ENCODE results near the gene MDM4.
"Not testable (repeated sequence)": the region's sequence is repeated elsewhere in the genome, so short reads cannot be mapped to it uniquely, and the experiment has no call there.

Gene MDM4

DNA sequence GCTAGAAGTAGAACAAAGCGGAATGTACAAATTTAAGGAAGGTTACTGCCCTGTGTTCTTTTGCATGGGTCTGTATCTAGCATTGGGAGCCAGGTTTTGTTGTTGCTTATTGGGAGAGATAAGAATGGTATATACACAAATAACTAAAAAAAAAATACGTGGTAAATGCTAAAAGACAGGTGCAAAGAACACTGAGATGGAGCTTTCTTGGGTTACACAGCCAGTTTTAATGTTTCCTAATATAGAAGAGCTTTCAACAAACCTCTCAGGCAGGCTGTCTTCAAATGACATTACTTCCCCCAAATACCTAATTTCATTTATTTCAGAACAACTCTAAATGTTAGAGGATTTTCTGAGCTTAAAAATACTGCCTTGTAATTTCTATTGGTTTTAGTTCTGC is 1.4 kb upstream of the MDM4 start:
- no peak for DNase-seq (ENCODE audit: low read depth in 2 of 2)

- not testable (repeated sequence) for DNase-seq (ENCODE audit: low read depth in 2 of 2)
These were observed 1.2 kb downstream of the MDM4 start for GRCh38 chr1:204517382-204517781.

DNA sequence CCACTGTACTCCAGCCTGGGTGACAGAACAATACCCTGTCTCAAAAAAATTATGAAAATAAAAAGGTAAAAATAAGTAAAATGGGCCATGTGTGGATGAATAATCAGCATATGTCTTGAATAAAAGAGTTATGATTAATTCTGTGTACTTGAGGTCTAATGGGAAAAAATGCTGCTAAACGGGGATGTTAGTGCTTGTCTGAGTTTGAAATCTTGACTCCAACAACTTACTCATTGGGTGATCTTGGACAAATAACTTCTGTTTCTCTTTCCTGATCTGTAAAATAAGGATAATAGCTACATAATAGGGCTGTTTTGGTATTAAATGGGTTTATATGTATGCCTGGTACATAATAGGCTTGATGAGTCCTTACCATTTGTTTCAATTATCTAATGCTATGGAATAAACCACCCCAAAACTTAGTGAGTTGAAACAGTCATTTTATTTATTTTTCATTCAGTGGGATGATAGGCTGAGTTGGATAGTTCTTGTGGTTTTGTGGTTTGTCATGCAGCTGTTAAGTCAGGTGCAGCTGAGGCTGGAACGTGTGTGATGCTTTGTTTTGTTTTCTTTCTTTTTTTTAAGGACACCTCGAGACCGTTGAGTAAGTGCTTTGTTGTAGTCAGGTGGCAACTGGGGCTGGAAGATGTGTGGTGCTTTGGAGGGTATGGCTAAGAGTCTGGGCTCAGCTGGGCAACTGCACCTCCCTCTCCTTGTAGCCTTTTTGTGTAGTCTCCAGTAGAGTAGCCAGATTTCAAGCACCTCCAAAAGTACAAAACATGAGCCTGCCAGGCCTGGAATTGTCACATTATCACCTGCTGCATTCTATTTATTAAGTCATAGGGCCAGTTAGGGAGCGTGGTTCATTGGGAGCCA is 4.9 kb downstream of the MDM4 start:
- DNase-seq (ENCODE audit: low read depth in 2 of 2), result peak; percentile 41 to 54

DNA sequence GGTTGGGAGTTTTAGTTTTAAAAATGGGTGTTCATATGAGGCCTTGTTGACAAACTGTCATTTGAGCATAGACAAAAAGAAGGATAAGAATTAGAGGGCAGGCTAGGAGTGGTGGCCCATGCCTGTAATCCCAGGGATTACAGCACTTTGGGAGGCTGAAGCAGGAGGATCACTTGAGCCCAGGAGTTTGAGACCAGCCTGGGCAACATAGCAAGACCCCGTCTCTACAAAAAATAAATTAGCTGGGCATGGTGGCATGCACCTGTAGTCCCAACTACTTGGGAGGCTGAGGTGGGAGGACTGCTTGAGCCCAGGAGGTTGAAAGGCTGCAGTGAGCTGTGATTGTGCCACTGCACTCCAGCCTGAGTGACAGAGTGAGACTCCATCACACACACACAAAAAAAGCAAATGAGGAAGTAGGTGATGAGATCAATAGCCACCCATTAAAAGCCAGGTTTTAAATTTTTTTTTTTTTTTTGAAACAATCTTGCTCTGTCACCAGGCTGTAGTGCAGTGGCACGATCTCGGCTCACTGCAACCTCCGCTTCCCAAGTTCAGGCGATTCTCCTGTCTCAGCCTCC is 5.8 kb downstream of the MDM4 start:
- DNase-seq (ENCODE audit: low read depth in 2 of 2), result not testable (repeated sequence)

DNA sequence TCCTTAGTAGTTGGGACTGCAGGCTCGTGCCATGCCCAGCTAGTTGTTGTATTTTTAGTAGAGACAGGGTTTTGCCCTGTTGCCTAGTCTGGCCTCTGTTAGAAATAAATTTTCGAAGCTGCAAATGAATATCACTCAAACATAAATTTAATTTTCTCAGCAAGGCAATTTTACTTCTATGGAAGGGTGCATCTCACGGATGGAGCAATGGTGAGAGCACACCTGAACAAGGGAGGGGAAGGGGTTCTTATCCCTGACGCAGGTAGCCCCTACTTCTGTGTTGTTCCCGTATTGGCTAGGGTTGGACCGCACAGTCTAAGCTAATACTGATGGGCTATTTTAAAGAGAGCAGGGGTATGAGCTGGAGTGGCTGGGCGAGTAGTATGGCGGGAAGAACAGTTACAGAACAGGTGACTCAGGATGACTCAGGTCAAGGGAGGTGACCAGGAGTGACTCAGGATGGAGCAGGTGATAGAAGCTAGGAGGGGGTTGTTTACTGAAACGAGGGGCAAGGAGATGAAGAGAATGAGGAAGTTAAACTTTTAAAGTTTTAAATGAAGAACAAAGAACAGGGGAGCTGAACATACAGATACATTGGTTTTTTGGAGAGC is 7.5 kb downstream of the MDM4 start:
- DNase-seq (ENCODE audit: low read depth in 2 of 2), result no peak

- no peak for DNase-seq (ENCODE audit: low read depth in 2 of 2)
These were observed 8.8 kb downstream of the MDM4 start for GRCh38 chr1:204524986-204525385.

GRCh38 chr1:204528241-204528640 is 12.0 kb downstream of the MDM4 start:
- DNase-seq (ENCODE audit: low read depth in 2 of 2), result no peak

DNA sequence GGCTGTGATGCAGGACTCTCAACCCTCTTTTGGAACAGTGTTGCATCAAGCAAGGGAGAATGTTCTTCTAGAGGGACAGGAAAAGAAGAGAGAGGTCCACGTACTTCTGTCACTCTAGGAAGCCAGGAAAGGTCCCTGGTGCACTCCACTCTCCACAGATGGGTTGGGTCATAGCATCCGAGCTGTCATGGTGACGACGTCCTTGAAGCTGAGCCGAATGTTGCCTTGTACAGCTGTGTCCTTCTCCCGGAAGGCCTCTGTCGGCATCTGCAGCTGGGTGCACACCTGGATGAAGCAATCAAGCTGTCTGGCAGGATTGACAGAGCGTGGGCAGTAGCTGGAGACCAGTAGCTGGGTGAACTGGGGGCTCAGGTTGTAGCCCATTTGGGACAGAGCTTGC is 12.5 kb downstream of the MDM4 start:
- DNase-seq (ENCODE audit: low read depth in 2 of 2), result no peak

DNA sequence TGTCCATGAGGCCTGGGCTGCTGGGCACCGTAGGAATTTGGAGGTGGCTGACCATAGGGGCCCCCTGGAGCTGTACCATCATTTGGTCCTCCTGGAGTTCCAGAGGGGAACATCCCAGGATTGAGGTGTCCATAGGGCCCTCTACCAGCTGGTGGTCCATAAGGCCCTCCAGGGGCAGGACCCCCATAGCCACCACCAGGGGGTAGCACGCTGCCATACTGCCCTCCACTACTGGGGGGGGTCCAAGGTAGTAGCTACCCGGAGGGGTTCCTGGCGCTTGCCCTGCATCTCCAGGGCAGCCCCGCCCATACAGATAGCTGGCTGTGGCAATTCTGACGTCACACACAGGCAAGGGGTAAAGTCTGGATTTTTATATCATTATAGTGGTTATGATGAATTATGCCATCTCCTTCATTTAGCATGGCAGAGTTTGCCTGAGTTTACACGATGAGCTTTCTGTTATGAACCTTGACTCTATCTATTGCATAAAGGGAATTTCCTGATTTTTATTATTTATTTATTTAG is 13.2 kb downstream of the MDM4 start:
- no peak for DNase-seq (ENCODE audit: low read depth in 2 of 2)

DNA sequence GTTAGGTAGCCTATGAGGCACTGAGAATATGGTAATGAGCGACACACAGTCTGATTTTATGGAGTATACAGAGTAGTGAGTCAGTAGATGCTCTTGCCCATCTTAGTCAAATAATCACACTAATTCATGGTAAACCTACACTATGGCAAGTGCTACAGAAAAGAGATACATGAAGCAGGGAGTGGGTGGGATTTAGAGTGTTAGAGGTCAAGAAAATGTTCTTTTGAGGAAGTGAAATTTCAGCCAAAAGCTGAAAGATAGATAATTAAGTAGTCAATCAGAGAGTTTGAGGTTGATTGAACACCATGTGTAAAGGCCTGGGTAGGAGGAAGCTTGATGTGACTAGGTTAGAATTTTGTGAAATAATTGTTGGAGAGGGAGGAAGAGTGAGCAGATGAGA is 14.7 kb downstream of the MDM4 start:
- no peak for DNase-seq (ENCODE audit: low read depth in 2 of 2)

- DNase-seq (ENCODE audit: low read depth in 2 of 2), result no peak
These were observed 16.6 kb downstream of the MDM4 start for GRCh38 chr1:204532832-204533231.

DNA sequence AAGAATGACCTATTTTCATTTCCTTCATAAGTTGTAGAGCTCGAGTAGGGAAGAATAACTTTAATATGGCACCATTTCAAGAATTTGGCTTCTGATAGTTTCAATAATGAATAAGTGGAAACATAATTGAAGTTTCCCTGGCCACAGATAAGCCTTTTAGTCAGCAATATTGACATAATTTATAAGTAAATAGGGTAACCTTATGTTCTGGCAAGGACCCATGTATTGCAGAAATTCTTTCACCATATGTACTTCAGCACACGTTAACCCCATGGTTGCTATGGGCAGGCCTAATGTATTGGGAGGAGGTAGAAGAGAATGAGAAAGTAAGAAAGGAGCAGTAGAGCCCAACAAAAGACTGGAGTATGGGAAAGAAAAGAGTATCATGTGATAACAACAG is 25.4 kb downstream of the MDM4 start:
- no peak for DNase-seq (ENCODE audit: low read depth in 2 of 2)

GRCh38 chr1:204544321-204544720 is 28.1 kb downstream of the MDM4 start:
- DNase-seq (ENCODE audit: low read depth in 2 of 2), result no peak

- no peak for DNase-seq (ENCODE audit: low read depth in 2 of 2)
These were observed 29.0 kb downstream of the MDM4 start for GRCh38 chr1:204545202-204545601.

DNA sequence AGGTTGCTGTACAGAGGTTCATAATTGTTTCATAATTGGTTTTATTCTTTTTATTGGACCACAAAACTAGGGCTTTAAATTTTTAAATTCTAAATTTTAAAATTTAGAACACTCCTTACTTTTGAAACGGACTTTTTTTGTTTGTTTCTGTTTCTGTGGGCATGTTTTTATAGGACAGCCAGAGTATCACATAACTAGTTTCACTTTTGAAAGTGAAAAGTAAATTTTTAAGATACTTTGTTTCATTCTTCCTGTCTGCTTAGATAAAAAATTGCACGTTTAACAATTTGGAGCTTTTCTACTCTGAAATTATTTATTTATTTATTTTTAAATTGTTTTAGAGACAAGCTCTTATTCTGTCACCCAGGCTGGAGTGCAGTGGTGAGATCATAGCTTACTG is 29.7 kb downstream of the MDM4 start:
- no peak for DNase-seq (ENCODE audit: low read depth in 2 of 2)

DNA sequence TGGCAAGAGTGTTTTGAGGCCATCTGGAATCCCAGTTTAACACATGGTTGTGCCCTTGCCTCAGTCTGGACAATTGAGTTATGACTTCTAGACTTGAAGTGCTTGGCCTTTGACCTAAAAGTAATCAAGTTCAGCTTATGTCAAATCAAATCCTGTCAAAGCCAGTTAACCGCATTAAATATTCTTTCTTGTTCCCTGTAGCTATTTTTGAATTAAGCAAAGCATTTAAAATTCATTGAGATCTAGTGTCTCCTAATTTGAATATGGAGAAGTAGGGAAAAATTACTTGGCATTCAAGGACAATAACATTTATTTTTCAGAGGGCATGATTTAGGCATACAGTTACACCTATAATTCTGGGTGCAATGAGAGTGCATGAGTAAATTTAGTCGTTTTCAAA is 32.1 kb downstream of the MDM4 start:
- no peak for DNase-seq (ENCODE audit: low read depth in 2 of 2)

DNA sequence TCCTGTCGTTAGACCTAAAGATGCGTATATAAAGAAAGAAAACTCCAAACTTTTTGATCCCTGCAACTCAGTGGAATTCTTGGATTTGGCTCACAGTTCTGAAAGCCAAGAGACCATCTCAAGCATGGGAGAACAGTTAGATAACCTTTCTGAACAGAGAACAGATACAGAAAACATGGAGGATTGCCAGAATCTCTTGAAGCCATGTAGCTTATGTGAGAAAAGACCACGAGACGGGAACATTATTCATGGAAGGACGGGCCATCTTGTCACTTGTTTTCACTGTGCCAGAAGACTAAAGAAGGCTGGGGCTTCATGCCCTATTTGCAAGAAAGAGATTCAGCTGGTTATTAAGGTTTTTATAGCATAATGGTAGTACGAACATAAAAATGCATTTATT is 33.1 kb downstream of the MDM4 start:
- no peak for DNase-seq (ENCODE audit: low read depth in 2 of 2)

- no peak for DNase-seq (ENCODE audit: low read depth in 2 of 2)
These were observed 34.7 kb downstream of the MDM4 start for GRCh38 chr1:204550926-204551325.

GRCh38 chr1:204556458-204557052 is 40.3 kb downstream of the MDM4 start:
- no peak for DNase-seq (ENCODE audit: low read depth in 2 of 2)

DNA sequence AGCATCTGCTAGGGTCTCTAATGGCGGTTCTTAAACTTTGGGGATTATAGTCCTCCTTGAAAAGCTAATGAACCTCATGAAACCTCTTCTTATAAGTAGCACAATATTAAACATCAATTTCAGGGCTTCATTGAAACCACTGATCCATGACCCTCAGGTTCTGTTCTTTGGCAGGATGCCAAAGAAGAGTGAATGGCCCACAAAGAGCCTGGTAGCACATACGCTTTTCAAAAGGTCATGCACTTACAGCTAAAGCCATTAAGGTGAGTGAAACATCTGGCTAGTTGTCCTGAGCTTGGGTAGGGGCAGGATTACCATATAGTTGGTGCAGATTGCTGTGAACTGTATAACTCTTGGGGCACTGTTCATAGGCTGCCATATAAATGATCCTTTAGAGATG is 42.3 kb downstream of the MDM4 start:
- DNase-seq (ENCODE audit: low read depth in 2 of 2), result no peak

- not testable (repeated sequence) for DNase-seq (ENCODE audit: low read depth in 2 of 2)
These were observed 43.8 kb downstream of the MDM4 start for GRCh38 chr1:204560002-204560401.

DNA sequence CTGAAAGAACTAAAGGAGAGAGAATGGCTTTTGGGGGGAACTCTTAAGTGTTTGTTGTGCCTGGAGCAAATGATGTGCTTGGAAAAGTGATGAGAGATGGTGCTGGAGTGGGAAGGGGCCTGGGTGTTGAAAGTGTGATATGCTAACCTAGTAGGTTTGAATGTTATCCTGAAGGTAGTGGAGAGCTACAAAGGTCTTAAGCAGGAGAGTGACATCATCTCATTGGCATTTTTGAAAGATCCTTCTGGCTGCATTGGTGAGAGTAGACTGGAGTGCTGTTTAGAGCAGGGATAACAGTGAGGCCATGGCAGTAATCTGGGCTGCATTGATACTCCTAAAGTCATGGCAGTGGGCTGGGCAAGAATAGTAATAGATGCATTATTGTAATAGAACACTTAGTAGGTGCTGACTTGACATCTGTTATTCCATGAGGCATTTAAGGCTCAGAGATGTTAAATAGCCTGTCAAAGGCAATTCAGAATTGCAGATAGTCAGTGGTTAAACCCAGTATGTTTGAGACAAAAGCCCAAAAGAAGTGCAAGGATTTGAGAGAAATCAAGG is 44.5 kb downstream of the MDM4 start:
- no peak for DNase-seq (ENCODE audit: low read depth in 2 of 2)
